HepG2 (cell line): ENCODE measurements around the gene RPS6KB1. TPM values are rescaled to one million over a fixed set of nuclear protein-coding genes. Genes with fewer than 3 reads are reported as not detected.

Experiments used
- CENPT ChIP-seq: sonication (generic); formaldehyde crosslinking; IDR thresholded peaks from 2 replicates; pipeline ENCODE4 v1.8.0; 2022; ENCODE audit warnings: low read depth, mild to moderate bottlenecking, moderate library complexity, missing genetic modification reagents
- HNRNPLL ChIP-seq: fragments of 200-400 bp; formaldehyde crosslinking; IDR thresholded peaks from 2 replicates; pipeline ENCODE4 v1.6.1; 2017; ENCODE audit warnings: mild to moderate bottlenecking, low read depth, low read length; ENCODE audit not compliant: poor library complexity, severe bottlenecking
- JDP2 ChIP-seq: sonication (generic); formaldehyde crosslinking; IDR thresholded peaks from 2 replicates; pipeline ENCODE4 v1.8.1; 2022; ENCODE audit warnings: missing genetic modification reagents, borderline replicate concordance
- KDM1A ChIP-seq: IDR thresholded peaks from 2 replicates; pipeline ENCODE4 v1.6.1; 2016; ENCODE audit warnings: missing compliant biosample characterization
- KLF15 ChIP-seq: sonication (generic); formaldehyde crosslinking; IDR thresholded peaks from 2 replicates; pipeline ENCODE4 v1.8.1; 2023; ENCODE audit warnings: borderline replicate concordance, mild to moderate bottlenecking, inconsistent platforms, missing genetic modification reagents, mixed read lengths
- KLF16 ChIP-seq, 2 experiments: sonication (generic) in 1 of 2; formaldehyde crosslinking in 1 of 2; IDR thresholded peaks; 2 replicates each; pipeline versions ENCODE4 v1.6.1 to v1.8.0; 2016 to 2023; ENCODE audit warnings: missing genetic modification reagents in 2 of 2, missing compliant biosample characterization in 1 of 2
- MAFK ChIP-seq, 2 experiments: IDR thresholded peaks in 1 of 2; conservative IDR thresholded peaks in 1 of 2; 2 replicates each; pipeline ENCODE4 v1.6.1; 2011; ENCODE audit warnings: improper control_type of control experiment in 2 of 2, low read length in 2 of 2
- PHF8 ChIP-seq: sonication (generic); formaldehyde crosslinking; IDR thresholded peaks from 2 replicates; pipeline ENCODE4 v1.5.0; 2020; ENCODE audit warnings: missing genetic modification reagents
- TBL1XR1 ChIP-seq: fragments of 150-350 bp; IDR thresholded peaks from 2 replicates; pipeline ENCODE4 v1.6.1; 2014; ENCODE audit warnings: borderline replicate concordance, low read length; ENCODE audit not compliant: partially characterized antibody
- TBX2 ChIP-seq: sonication (generic); formaldehyde crosslinking; IDR thresholded peaks from 2 replicates; pipeline ENCODE4 v1.5.0; 2020; ENCODE audit warnings: missing genetic modification reagents, mild to moderate bottlenecking, borderline replicate concordance
- YY1 ChIP-seq: IDR thresholded peaks from 2 replicates; pipeline ENCODE4 v1.6.1; 2011; ENCODE audit warnings: low read length, low read depth, moderate library complexity, mild to moderate bottlenecking; ENCODE audit not compliant: insufficient read depth, insufficient replicate concordance
- ZBTB38 ChIP-seq: sonication (generic); formaldehyde crosslinking; IDR thresholded peaks from 2 replicates; pipeline ENCODE4 v1.5.1; 2020; ENCODE audit warnings: mild to moderate bottlenecking, missing genetic modification reagents
- ZFP90 ChIP-seq: sonication (generic); formaldehyde crosslinking; IDR thresholded peaks from 2 replicates; pipeline ENCODE4 v1.8.0; 2022; ENCODE audit warnings: missing genetic modification reagents, mild to moderate bottlenecking, inconsistent platforms, borderline replicate concordance
- ZIK1 ChIP-seq: sonication (generic); formaldehyde crosslinking; IDR thresholded peaks from 2 replicates; pipeline ENCODE4 v1.5.0; 2020; ENCODE audit warnings: mild to moderate bottlenecking, low read depth, missing genetic modification reagents, borderline replicate concordance
- ZNF17 ChIP-seq: sonication (generic); formaldehyde crosslinking; IDR thresholded peaks from 2 replicates; pipeline ENCODE4 v1.5.0; 2020; ENCODE audit warnings: mild to moderate bottlenecking, missing genetic modification reagents
- ZNF256 ChIP-seq: sonication (generic); formaldehyde crosslinking; conservative IDR thresholded peaks from 2 replicates; pipeline ENCODE4 v1.4.0; 2020; ENCODE audit warnings: missing genetic modification reagents
- ZNF446 ChIP-seq: sonication (generic); formaldehyde crosslinking; IDR thresholded peaks from 2 replicates; pipeline ENCODE4 v1.5.0; 2020; ENCODE audit warnings: mild to moderate bottlenecking, missing genetic modification reagents
- ZNF496 ChIP-seq: sonication (generic); formaldehyde crosslinking; IDR thresholded peaks from 2 replicates; pipeline ENCODE4 v1.8.1; 2023; ENCODE audit warnings: mild to moderate bottlenecking, moderate library complexity, missing genetic modification reagents; ENCODE audit not compliant: insufficient replicate concordance
- ZNF556 ChIP-seq: sonication (generic); formaldehyde crosslinking; IDR thresholded peaks from 2 replicates; pipeline ENCODE4 v1.4.0; 2020; ENCODE audit warnings: mild to moderate bottlenecking, missing genetic modification reagents, borderline replicate concordance
- ZNF792 ChIP-seq: IDR thresholded peaks from 2 replicates; pipeline ENCODE4 v1.6.1; 2016
- polyA plus RNA-seq, 8 experiments: library from polyadenylated mRNA; depleted of rRNA in 3 of 8; stranded (reverse) in 7 of 8; unstranded in 1 of 8; fragments of >200 nt; fragmentation: Illumina TruSeq in 4 of 8; extraction: Trizol in 4 of 8; gene quantifications; 2 replicates each; pipeline versions ENCODE4 v1.2.1 to v1.2.3, GENCODE V29; 2011 to 2016; ENCODE audit warnings: low read depth in 4 of 8, missing spikeins in 1 of 8, mixed read lengths in 1 of 8; ENCODE audit not compliant: insufficient read depth in 1 of 8
- total RNA-seq, 5 experiments: library from RNA; depleted of rRNA; stranded (reverse); fragments of >200 nt; fragmentation: Illumina TruSeq; extraction: Trizol; gene quantifications; 2 replicates each; pipeline ENCODE4 v1.2.3, GENCODE V29; 2016; ENCODE audit warnings: low read depth in 1 of 5
- TF ChIP-seq, protein P1 (sequence below): sonication (generic); formaldehyde crosslinking; IDR thresholded peaks from 2 replicates; pipeline ENCODE4 v1.4.0; 2020; ENCODE audit warnings: missing genetic modification reagents
- TF ChIP-seq, protein P2 (sequence below): sonication (generic); formaldehyde crosslinking; IDR thresholded peaks from 2 replicates; pipeline ENCODE4 v1.5.0; 2020; ENCODE audit warnings: missing genetic modification reagents
- TF ChIP-seq, protein P3 (sequence below): sonication (generic); formaldehyde crosslinking; IDR thresholded peaks from 2 replicates; pipeline ENCODE4 v1.4.0; 2020; ENCODE audit warnings: missing genetic modification reagents, borderline replicate concordance

Gene RPS6KB1
- total and polyA plus RNA-seq, 2 of the 13 experiments (the other 11 are each of a cell fraction or from before 2014, with no cell fraction given): 16.5 to 42.2 TPM

DNA sequence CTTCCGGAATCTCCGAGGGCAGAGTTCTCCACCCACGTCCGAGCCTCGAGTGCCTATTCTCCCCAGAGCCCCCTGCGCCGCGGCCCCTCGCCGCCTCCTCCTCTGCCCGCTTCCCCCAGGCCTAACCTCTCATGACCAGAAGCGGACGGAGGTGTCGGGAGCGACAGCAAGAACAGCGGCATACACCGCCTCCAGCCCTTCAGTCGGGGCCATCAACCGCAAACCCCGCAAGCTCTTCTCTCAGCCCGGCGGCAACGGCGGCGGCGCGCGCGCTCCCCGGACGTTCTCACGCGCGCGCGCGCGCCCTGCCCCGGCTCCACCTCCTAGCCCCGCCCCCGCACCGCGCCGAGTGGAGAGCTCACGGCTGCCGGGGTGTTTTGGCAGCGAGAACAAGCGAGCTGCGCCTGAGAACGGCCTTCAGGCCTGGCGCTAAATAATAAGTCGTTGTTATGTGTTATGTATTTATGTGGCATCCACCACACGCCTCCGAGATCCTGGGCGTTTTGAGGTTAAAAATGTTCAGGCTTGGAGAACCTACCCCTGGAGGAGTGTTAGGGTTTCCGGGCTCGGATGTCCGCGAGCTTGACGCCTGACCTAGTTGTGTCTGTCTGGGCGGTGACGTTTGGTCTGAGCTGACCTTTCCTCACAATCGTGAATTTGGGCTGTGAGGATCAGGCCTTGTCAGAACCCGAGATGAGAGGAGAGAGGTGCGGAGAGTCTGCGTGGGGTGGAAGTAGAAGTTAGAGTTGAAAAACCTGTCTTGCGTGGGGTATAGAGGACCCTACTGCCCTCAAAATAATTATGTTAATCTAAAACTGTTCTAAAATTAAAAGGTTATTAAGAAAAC is 71.8 kb downstream of the RPS6KB1 start, which contains the start of gene RNFT1 (continued):
- TF ChIP-seq KLF15 (CRISPR knock-in tag): 0 out of 2 replicates have a peak, but pooled peaks have one; percentile 46
- TF ChIP-seq, protein P1, sequence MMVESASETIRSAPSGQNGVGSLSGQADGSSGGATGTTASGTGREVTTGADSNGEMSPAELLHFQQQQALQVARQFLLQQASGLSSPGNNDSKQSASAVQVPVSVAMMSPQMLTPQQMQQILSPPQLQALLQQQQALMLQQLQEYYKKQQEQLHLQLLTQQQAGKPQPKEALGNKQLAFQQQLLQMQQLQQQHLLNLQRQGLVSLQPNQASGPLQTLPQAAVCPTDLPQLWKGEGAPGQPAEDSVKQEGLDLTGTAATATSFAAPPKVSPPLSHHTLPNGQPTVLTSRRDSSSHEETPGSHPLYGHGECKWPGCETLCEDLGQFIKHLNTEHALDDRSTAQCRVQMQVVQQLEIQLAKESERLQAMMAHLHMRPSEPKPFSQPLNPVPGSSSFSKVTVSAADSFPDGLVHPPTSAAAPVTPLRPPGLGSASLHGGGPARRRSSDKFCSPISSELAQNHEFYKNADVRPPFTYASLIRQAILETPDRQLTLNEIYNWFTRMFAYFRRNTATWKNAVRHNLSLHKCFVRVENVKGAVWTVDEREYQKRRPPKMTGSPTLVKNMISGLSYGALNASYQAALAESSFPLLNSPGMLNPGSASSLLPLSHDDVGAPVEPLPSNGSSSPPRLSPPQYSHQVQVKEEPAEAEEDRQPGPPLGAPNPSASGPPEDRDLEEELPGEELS: peak; percentile 8
- peak; percentile 92 for TF ChIP-seq PHF8
- peak; percentile 41 for TF ChIP-seq TBL1XR1
- TF ChIP-seq ZNF496 (CRISPR knock-in tag): no peak
- TF ChIP-seq KDM1A (CRISPR knock-in tag): no peak
- peak; percentile 52; the same call in 1 of the 2 replicates for TF ChIP-seq ZNF556 (CRISPR knock-in tag)
- TF ChIP-seq ZNF256 (CRISPR knock-in tag): 0 out of 2 replicates have a peak, but pooled peaks have one; percentile 39
- no peak for TF ChIP-seq MAFK (conservative IDR thresholded peaks at IDR 0.05 in 1 of 2, IDR thresholded peaks at IDR 0.05 in 1 of 2; ENCODE audit: low read length in 2 of 2)
- peak; percentile 51; the same call in 1 of the 2 replicates for TF ChIP-seq ZFP90 (CRISPR knock-in tag)
- TF ChIP-seq ZBTB38 (CRISPR knock-in tag): peak; percentile 70
- TF ChIP-seq KLF16 (CRISPR knock-in tag; IDR thresholded peaks at IDR 0.05): peak in 1 of 2 experiments; percentile 82; a peak in 2 of 4 replicates
- TF ChIP-seq, protein P2, sequence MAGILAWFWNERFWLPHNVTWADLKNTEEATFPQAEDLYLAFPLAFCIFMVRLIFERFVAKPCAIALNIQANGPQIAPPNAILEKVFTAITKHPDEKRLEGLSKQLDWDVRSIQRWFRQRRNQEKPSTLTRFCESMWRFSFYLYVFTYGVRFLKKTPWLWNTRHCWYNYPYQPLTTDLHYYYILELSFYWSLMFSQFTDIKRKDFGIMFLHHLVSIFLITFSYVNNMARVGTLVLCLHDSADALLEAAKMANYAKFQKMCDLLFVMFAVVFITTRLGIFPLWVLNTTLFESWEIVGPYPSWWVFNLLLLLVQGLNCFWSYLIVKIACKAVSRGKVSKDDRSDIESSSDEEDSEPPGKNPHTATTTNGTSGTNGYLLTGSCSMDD (CRISPR knock-in tag): no peak
- TF ChIP-seq YY1: peak; percentile 68
- TF ChIP-seq TBX2 (CRISPR knock-in tag): peak; percentile 90
- TF ChIP-seq, protein P3, sequence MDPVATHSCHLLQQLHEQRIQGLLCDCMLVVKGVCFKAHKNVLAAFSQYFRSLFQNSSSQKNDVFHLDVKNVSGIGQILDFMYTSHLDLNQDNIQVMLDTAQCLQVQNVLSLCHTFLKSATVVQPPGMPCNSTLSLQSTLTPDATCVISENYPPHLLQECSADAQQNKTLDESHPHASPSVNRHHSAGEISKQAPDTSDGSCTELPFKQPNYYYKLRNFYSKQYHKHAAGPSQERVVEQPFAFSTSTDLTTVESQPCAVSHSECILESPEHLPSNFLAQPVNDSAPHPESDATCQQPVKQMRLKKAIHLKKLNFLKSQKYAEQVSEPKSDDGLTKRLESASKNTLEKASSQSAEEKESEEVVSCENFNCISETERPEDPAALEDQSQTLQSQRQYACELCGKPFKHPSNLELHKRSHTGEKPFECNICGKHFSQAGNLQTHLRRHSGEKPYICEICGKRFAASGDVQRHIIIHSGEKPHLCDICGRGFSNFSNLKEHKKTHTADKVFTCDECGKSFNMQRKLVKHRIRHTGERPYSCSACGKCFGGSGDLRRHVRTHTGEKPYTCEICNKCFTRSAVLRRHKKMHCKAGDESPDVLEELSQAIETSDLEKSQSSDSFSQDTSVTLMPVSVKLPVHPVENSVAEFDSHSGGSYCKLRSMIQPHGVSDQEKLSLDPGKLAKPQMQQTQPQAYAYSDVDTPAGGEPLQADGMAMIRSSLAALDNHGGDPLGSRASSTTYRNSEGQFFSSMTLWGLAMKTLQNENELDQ (CRISPR knock-in tag): no peak
- TF ChIP-seq ZNF17 (CRISPR knock-in tag): no peak
- no peak for TF ChIP-seq CENPT
- TF ChIP-seq ZIK1 (CRISPR knock-in tag): 0 out of 2 replicates have a peak, but pooled peaks have one; percentile 56
- TF ChIP-seq ZNF792 (CRISPR knock-in tag): no peak; the same call in 1 of the 2 replicates
- TF ChIP-seq HNRNPLL: peak; percentile 97
- TF ChIP-seq JDP2: no peak; the same call in 1 of the 2 replicates
- TF ChIP-seq ZNF446: 0 out of 2 replicates have a peak, but pooled peaks have one; percentile 25
